Neural crest cell (in vitro differentiated cells): ENCODE results near the gene UACA. TPM values are rescaled to one million over a fixed set of nuclear protein-coding genes. Genes with fewer than 3 reads are reported as not detected.
"Not testable (repeated sequence)": the region's sequence is repeated elsewhere in the genome, so short reads cannot be mapped to it uniquely, and the experiment has no call there.

Source experiments
- DNase-seq: peaks from one replicate; pipeline ENCODE4 v3.0.0; 2021; ENCODE audit warnings: low read depth, mixed read lengths, low spot score
- H3K27ac Mint-ChIP-seq: one replicate; pipeline ENCODE4 v1.8.0; 2021; ENCODE audit warnings: mild to moderate bottlenecking, mixed read lengths; ENCODE audit not compliant: unreplicated experiment
- H3K27me3 Mint-ChIP-seq: 2 replicates; pipeline ENCODE4 v1.8.0; 2021; ENCODE audit warnings: low read depth, mild to moderate bottlenecking, mixed read lengths
- H3K36me3 Mint-ChIP-seq: 2 replicates; pipeline ENCODE4 v1.8.0; 2021; ENCODE audit warnings: low read depth, mild to moderate bottlenecking, mixed read lengths
- H3K4me1 Mint-ChIP-seq: 2 replicates; pipeline ENCODE4 v1.8.0; 2021; ENCODE audit warnings: mixed read lengths
- H3K4me3 Mint-ChIP-seq: one replicate; pipeline ENCODE4 v1.8.0; 2021; ENCODE audit warnings: mild to moderate bottlenecking, mixed read lengths
- H3K9me3 Mint-ChIP-seq: 2 replicates; pipeline ENCODE4 v1.8.0; 2021; ENCODE audit warnings: mixed read lengths
- CTCF ChIP-seq: fragments of 200-600 bp; sonication (generic); conservative IDR thresholded peaks from 2 replicates; pipeline ENCODE4 v1.5.0; 2021; ENCODE audit warnings: antibody characterized with exemption, mild to moderate bottlenecking
- total RNA-seq: library from RNA; stranded (reverse); gene quantifications from 2 replicates; pipeline ENCODE4 v1.2.1, GENCODE V29; 2021

UACA gene
- total RNA-seq, 1 donor from 2014 or later, result 36.8 TPM

GRCh38 chr15:70625011-70625410 lies 138.3 kb downstream of the UACA start:
- H3K27ac Mint-ChIP-seq, result no peak overlapping the region
- H3K4me3 Mint-ChIP-seq, result no peak overlapping the region
- H3K9me3 Mint-ChIP-seq, result peaks cover 19% of the 10 kb centered on the region
- DNase-seq, result no peak
- H3K36me3 Mint-ChIP-seq, result peaks cover 8% of the 10 kb centered on the region
- H3K4me1 Mint-ChIP-seq, result no peaks in the 10 kb centered on the region
- no peak for TF ChIP-seq CTCF
- H3K27me3 Mint-ChIP-seq, result no peaks in the 10 kb centered on the region

DNA sequence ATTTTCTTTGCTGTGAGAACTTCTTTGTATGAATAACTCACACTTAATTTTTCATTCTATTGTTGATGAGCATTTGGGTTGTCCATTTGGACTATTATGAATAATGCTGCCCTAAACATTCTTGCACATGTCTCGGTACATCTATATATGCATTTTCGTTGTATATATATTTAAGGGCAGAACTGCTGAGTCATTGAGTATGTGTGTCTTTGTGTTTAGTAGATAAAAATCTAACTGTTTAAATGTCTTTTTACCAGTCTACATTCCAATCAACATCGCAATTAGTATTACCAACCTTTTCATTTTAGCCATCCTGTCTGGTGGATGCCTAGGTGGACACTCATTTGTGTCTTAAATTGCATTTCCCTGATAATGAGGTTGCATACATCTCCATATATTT lies 144.4 kb downstream of the UACA start:
- Mint-ChIP-seq H3K27me3 (no peaks in the 10 kb centered on the region), H3K36me3 (peaks cover 3% of the 10 kb centered on the region), H3K27ac (no peak overlapping the region), H3K9me3 (peaks cover 14% of the 10 kb centered on the region), H3K4me3 (no peak overlapping the region), H3K4me1 (no peaks in the 10 kb centered on the region)
- no peak for TF ChIP-seq CTCF
- no peak for DNase-seq

DNA sequence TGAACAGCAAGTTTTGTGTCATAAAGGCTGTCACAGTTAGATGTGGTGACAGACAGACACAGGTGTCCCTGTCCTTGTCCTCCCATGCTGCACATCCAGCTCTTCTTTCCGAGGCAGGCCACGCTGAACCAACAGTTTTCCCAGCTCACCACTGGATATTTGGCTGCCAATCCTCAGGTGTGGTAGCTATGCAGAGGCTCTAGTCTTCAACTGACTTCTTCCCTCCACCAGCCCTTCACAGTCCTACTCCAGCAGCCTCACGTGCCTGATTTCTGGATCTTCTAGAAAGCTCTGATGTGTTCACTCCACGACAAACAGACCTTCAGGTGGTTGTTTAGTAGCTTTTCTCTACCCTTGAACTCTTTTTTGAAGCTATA lies 145.5 kb downstream of the UACA start:
- H3K27ac Mint-ChIP-seq, result no peak overlapping the region
- no peak for DNase-seq

GRCh38 chr15:70617076-70617910 lies 146.1 kb downstream of the UACA start:
- H3K4me1 Mint-ChIP-seq, result no peaks in the 10 kb centered on the region
- H3K27ac Mint-ChIP-seq, result no peak overlapping the region
- H3K4me3 Mint-ChIP-seq, result no peak overlapping the region
- DNase-seq, result no peak
- H3K27me3 Mint-ChIP-seq, result no peaks in the 10 kb centered on the region
- TF ChIP-seq CTCF, result no peak
- no peaks in the 10 kb centered on the region for H3K36me3 Mint-ChIP-seq
- peaks cover 6% of the 10 kb centered on the region for H3K9me3 Mint-ChIP-seq

More for the DNA sequence above, 145.5 kb downstream of the UACA start:
- no peak for TF ChIP-seq CTCF
- Mint-ChIP-seq H3K36me3 (no peaks in the 10 kb centered on the region), H3K9me3 (peaks cover 9% of the 10 kb centered on the region), H3K4me1 (no peaks in the 10 kb centered on the region), H3K27me3 (no peaks in the 10 kb centered on the region), H3K4me3 (no peak overlapping the region)

GRCh38 chr15:70616311-70616756 lies 147.0 kb downstream of the UACA start:
- H3K27ac Mint-ChIP-seq, DNase-seq, H3K4me1 Mint-ChIP-seq: not testable (repeated sequence)

More at GRCh38 chr15:70616311-70616756, 147.0 kb downstream of the UACA start:
- H3K4me3 Mint-ChIP-seq, H3K27me3 Mint-ChIP-seq, H3K9me3 Mint-ChIP-seq, H3K36me3 Mint-ChIP-seq: not testable (repeated sequence)
